Neural crest cell (in vitro differentiated cells): ENCODE measurements around the gene C1QTNF3. TPM values are rescaled to one million over a fixed set of nuclear protein-coding genes. Genes with fewer than 3 reads are reported as not detected.

Experiments
- DNase-seq: peaks from one replicate; pipeline ENCODE4 v3.0.0; 2021; ENCODE audit warnings: low read depth, mixed read lengths, low spot score
- H3K27ac Mint-ChIP-seq: one replicate; pipeline ENCODE4 v1.8.0; 2021; ENCODE audit warnings: mild to moderate bottlenecking, mixed read lengths; ENCODE audit not compliant: unreplicated experiment
- H3K27me3 Mint-ChIP-seq: 2 replicates; pipeline ENCODE4 v1.8.0; 2021; ENCODE audit warnings: low read depth, mild to moderate bottlenecking, mixed read lengths
- H3K36me3 Mint-ChIP-seq: 2 replicates; pipeline ENCODE4 v1.8.0; 2021; ENCODE audit warnings: low read depth, mild to moderate bottlenecking, mixed read lengths
- H3K4me1 Mint-ChIP-seq: 2 replicates; pipeline ENCODE4 v1.8.0; 2021; ENCODE audit warnings: mixed read lengths
- H3K4me3 Mint-ChIP-seq: one replicate; pipeline ENCODE4 v1.8.0; 2021; ENCODE audit warnings: mild to moderate bottlenecking, mixed read lengths
- H3K9me3 Mint-ChIP-seq: 2 replicates; pipeline ENCODE4 v1.8.0; 2021; ENCODE audit warnings: mixed read lengths
- total RNA-seq: library from RNA; stranded (reverse); gene quantifications from 2 replicates; pipeline ENCODE4 v1.2.1, GENCODE V29; 2021
- TF ChIP-seq, protein P1 (sequence below): fragments of 200-600 bp; sonication (generic); conservative IDR thresholded peaks from 2 replicates; pipeline ENCODE4 v1.5.0; 2021; ENCODE audit warnings: antibody characterized with exemption, mild to moderate bottlenecking

Gene C1QTNF3
- total RNA-seq, 1 donor from 2014 or later: 7.7 TPM

DNA sequence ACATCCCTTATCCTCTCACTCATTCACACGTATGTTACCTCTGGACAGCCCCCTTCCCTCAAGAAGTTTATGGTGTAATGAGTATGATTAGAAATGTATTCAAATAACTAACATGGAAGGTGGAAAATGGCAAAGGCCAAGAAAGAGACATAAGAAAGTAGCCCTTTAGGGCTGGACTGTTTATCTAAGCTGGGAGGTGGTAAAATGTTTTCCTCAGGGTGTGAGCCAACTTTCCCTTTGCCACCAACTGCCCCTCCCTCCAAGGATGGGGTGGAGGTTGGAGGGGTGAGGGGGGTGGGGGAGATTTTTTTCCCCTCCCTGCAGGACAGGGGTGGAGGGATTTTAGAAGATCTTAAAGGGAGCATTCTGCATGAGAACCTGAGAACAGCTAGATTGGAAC lies 66.7 kb downstream of the C1QTNF3 start:
- DNase-seq: no peak
- Mint-ChIP-seq H3K36me3 (peaks cover 8% of the 10 kb centered on the region), H3K27me3 (no peaks in the 10 kb centered on the region), H3K4me3 (no peak overlapping the region), H3K4me1 (peaks cover 19% of the 10 kb centered on the region), H3K27ac (no peak overlapping the region), H3K9me3 (no peaks in the 10 kb centered on the region)
- TF ChIP-seq, protein P1, sequence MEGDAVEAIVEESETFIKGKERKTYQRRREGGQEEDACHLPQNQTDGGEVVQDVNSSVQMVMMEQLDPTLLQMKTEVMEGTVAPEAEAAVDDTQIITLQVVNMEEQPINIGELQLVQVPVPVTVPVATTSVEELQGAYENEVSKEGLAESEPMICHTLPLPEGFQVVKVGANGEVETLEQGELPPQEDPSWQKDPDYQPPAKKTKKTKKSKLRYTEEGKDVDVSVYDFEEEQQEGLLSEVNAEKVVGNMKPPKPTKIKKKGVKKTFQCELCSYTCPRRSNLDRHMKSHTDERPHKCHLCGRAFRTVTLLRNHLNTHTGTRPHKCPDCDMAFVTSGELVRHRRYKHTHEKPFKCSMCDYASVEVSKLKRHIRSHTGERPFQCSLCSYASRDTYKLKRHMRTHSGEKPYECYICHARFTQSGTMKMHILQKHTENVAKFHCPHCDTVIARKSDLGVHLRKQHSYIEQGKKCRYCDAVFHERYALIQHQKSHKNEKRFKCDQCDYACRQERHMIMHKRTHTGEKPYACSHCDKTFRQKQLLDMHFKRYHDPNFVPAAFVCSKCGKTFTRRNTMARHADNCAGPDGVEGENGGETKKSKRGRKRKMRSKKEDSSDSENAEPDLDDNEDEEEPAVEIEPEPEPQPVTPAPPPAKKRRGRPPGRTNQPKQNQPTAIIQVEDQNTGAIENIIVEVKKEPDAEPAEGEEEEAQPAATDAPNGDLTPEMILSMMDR: no peak

DNA sequence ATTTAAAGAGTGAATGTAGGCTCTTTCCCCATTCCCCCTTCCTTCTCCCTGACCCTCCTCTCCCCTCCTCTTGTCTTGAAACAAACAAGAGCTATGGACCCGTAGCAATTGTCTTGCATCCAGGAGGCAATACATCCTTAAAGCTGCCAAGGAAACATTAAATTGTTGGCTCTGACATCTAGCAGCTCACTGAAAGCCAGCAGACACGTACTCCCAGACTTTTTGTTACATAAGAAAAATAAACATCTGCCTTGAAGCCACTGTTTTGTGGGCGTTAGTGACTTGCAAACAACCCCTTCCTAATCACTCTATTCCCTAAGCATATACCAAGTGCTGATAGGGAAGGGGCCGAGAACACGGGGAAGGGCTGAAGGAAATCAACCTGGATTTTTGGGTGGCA lies 67.2 kb downstream of the C1QTNF3 start:
- Mint-ChIP-seq H3K36me3 (peaks cover 8% of the 10 kb centered on the region), H3K27ac (no peak overlapping the region)
- TF ChIP-seq, protein P1: no peak

GRCh38 chr5:33973271-33973670 lies 69.7 kb downstream of the C1QTNF3 start:
- Mint-ChIP-seq H3K4me3 (no peak overlapping the region), H3K4me1 (peaks cover 27% of the 10 kb centered on the region), H3K27me3 (no peaks in the 10 kb centered on the region), H3K27ac (no peak overlapping the region), H3K9me3 (no peaks in the 10 kb centered on the region), H3K36me3 (peaks cover 3% of the 10 kb centered on the region)
- no peak for DNase-seq
- TF ChIP-seq, protein P1: no peak

More for the DNA sequence above, 67.2 kb downstream of the C1QTNF3 start:
- H3K4me3 Mint-ChIP-seq: no peak overlapping the region
- DNase-seq: no peak
- H3K27me3 Mint-ChIP-seq: no peaks in the 10 kb centered on the region
- no peaks in the 10 kb centered on the region for H3K9me3 Mint-ChIP-seq
- peaks cover 19% of the 10 kb centered on the region for H3K4me1 Mint-ChIP-seq

GRCh38 chr5:33969572-33970452 lies 73.2 kb downstream of the C1QTNF3 start:
- Mint-ChIP-seq H3K4me3 (no peak overlapping the region), H3K27ac (no peak overlapping the region), H3K4me1 (peaks cover 12% of the 10 kb centered on the region), H3K9me3 (peaks cover 4% of the 10 kb centered on the region), H3K36me3 (no peaks in the 10 kb centered on the region), H3K27me3 (no peaks in the 10 kb centered on the region)
- TF ChIP-seq, protein P1: peak; percentile 80
- peak; percentile 6 for DNase-seq

GRCh38 chr5:33968211-33969005 lies 74.6 kb downstream of the C1QTNF3 start:
- Mint-ChIP-seq H3K4me3 (no peak overlapping the region), H3K27me3 (no peaks in the 10 kb centered on the region), H3K9me3 (peaks cover 4% of the 10 kb centered on the region), H3K36me3 (no peaks in the 10 kb centered on the region), H3K4me1 (peaks cover 8% of the 10 kb centered on the region), H3K27ac (no peak overlapping the region)
- TF ChIP-seq, protein P1: no peak
- DNase-seq: no peak

Other genes starting within 250 kb of the C1QTNF3 start
- 10.4 and 10.8 TPM in 2 replicates for gene ADAMTS12, start 151.2 kb downstream of the C1QTNF3 start, total RNA-seq
- 0.12 TPM in 1 of 2 replicates, not detected in the other for gene RXFP3, start 106.8 kb downstream of the C1QTNF3 start, total RNA-seq
- 0.36 and 1.3 TPM in 2 replicates for gene SLC45A2, start 58.5 kb downstream of the C1QTNF3 start, total RNA-seq
- 14.3 and 16.1 TPM in 2 replicates for gene AMACR, start 35.2 kb downstream of the C1QTNF3 start, total RNA-seq